KG1 (cell line): ENCODE data around the gene MYNN.

ENCODE experiments used
- DNase-seq: peaks from one replicate; lab custom pipeline; 2025; lab: John Stamatoyannopoulos, UW

The MYNN gene

DNA sequence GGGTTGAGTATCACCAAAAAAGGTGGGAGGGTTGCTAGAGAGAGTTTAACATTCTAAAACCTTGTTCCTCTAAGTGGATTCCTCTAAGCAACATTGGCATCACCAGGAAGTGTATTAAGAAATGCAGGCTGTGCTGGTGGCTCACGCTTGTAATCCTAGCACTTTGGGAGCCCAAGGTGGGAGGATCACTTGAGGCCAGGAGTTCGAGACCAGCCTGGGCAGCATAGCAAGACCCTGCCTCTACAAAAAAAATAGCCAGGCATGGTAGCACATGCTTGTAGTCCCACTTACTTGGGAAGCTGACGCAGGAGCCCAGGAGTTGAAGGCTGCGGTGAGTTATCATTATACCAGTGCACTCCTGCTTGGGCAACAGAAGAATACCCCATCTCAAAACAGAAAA lies 4.6 kb downstream of the MYNN start:
- no peak for DNase-seq

DNA sequence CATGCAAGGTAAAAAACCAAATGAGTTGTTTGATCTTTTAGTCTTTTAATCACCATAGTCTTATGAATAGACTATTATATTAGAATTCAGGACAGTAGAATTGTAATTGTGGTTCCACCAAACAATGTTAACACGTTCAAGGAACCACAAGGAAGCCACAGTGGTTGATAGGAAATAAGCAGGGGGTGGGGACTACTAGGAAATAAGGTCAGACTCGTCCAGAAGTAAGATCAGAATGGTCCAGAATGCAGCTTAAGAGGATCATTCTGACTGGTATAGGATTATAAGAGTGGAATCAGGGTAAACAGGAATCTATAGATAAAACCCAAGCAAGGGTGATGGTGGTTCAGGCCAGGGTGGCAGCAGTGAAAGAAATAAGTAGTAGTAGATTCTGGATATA lies 7.5 kb downstream of the MYNN start:
- no peak for DNase-seq

- no peak for DNase-seq
Measured at GRCh38 chr3:169781209-169781855, 8.1 kb downstream of the MYNN start.

DNA sequence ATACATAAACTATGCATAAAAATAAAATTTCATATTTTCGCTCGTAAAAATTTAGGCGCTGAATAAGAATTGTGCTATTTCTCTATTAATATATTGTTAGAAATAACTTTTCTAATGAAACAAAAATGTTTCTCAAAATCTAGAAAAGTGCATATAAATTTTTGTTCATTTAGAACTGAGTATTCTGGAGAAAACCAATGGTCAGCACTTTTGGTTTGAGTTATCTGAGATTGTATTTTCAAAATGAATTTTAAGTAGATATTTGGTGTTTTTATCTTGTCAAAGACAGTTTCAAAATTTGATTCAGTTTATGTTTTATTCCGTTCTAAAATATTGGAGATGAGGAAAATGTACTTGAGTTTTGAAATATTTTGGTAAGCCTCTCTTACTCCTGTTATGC lies 13.9 kb downstream of the MYNN start:
- DNase-seq: no peak

DNA sequence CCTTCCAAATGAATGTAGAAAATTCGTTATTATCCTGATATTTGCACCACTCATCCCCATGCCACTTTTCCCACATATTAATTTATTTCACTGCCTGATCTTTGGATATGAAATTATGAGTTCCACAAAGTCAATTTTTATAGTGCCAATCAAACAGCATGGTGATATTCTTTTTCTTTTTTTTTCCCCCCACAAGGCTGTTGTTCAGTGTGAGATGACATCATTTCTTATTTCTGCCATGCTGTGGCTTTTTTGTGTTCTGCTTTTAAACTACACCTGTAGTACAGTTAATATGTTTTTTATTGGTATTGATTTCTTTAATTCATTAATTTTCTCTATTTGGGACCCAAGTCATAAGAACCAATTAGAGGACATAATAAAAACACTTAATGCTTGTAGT lies 14.6 kb downstream of the MYNN start:
- no peak for DNase-seq

- no peak for DNase-seq
Measured at GRCh38 chr3:169790219-169790618, 17.0 kb downstream of the MYNN start.

DNA sequence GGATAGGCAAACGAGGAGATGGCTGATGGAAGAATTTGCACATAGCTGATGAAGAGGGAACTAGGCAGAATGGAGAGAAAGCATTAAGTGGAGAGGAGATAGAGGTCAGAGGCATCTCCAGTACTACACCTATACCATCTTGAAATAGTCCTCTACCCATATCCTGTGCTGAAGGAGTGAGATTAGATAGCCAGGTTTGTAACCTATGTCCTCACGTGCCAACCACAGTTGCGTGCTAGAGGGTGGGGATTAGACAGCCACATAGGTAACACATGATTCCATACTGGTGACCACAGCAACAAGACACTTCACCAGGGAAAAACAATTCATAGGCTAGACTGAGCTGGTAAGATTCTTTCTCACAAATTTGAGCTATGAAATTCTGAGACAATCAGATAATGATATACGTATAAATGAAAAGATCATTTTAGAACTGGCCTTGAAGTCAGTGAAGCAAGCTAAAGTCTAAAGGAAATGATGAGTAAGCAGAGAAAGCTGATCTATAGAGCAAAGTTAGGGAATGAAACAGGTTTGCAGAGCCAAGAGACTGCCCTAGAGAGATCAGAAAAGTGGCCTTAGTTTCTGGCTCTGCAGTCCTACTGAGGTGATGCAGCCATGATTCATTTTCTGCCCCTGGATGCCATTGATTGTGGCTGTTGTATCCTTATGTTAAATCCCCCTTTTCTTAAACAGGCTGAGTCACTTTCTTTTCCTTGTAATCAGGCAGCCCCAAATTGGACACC lies 17.7 kb downstream of the MYNN start:
- no peak for DNase-seq

GRCh38 chr3:169792359-169792758 lies 19.2 kb downstream of the MYNN start:
- no peak for DNase-seq

- DNase-seq: no peak
Measured at GRCh38 chr3:169804681-169805080, 31.5 kb downstream of the MYNN start.

GRCh38 chr3:169809230-169809795 lies 36.1 kb downstream of the MYNN start:
- DNase-seq: no peak

DNA sequence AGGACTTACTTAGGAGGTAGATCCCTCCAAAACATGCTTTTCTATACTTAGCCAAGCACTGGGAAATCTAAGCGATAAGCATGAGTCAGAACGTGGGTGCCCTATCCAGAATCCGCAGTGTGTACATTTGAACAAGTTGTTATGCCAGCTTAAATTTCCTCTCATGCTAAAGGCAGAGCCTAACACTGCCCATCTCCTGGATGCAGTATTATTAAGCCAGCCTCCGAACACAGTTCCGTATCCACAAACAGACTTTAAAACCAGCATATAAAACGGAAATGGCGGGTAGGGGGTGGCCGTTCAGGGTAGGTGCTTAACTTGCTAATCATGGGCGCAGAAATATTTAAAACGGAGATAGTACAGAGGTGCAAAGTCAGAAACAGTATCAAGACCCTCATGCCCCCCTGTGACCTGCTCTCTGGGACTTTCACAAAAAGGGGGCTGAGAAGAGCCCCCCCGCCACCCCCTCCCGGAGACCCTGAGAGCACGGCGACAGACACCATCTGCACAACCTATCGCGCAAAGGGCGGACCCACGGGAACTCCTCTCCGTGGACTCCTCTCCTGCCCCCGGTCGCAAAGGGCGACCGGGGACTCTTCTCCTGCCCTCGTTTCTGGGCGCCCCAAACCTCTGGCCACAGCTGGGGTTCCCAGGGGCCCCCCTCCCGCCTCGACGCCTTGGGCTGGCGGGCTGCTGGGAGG lies 38.6 kb downstream of the MYNN start:
- no peak for DNase-seq

DNA sequence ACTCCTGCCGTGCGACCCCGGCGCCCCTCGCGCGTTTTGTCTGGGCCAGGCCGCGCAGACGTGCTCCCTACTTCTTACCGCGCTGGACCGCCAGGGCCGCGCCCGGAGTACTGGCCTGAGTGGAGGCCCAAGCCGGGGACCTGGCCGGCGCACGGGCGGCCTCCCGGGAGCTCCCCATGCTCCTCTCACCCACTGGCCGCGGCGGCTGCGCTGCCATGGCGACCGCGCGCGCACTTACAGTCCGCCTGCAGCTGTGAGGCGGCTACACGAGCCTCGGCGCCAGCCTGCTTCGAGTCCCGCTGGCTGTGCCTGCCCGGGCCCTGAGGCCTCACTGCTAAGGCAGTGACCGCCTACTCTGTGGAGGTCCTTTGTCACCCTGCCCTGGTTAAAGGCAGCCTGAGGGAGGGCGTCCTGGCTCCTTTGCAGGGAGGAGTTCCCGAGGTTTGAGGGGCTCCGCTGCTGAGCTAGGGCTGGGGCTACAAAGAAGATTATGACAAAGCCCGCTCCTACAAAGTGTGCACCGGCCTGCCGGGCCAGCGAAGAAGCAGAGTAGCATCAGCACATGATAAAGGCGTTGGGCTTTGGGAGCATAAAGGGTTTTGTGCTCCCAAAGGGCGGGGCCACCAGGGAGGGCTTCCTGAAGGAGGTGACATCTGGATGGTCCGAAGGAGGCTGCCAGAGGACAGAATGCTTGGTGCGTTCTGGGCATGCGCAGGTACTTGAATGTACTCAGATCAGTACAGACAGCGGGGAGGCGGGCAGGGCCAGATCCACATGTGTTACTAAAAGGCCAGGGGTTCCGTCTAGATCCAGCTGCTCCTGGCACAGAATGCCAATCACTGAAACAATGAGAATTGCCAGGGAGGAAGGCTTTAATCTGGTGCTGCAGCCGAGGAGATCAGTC lies 39.4 kb downstream of the MYNN start, which contains the start of the genes LRRC34 and LRRIQ4:
Gene LRRC34 (minus strand): TSS at position 573 of the 904 bp plus-strand sequence. CDS start 356 bp downstream, at position 217.
Gene LRRIQ4 (plus strand): TSS at position 539 of the 904 bp plus-strand sequence. CDS start 9,052 bp downstream, outside the sequence.
- DNase-seq: no peak

DNA sequence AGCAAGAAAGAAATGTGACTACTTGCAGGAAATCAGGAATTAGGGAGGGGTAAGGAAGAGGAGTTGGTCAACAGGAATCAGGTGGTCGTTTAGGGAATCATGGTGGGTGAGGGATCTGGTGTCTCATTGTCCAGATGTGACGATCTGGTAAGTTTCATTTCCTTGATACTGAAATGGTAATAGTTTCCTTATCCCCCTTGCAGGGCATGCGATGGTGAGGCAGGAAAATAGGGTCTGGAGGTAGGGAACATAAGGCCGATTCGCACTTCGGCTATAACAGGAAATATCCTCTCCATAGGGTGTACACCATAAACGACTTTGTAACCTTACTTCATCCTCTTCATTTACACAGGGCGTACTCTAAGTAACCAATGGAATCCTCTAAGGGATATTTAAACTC lies 40.1 kb downstream of the MYNN start:
- no peak for DNase-seq

DNA sequence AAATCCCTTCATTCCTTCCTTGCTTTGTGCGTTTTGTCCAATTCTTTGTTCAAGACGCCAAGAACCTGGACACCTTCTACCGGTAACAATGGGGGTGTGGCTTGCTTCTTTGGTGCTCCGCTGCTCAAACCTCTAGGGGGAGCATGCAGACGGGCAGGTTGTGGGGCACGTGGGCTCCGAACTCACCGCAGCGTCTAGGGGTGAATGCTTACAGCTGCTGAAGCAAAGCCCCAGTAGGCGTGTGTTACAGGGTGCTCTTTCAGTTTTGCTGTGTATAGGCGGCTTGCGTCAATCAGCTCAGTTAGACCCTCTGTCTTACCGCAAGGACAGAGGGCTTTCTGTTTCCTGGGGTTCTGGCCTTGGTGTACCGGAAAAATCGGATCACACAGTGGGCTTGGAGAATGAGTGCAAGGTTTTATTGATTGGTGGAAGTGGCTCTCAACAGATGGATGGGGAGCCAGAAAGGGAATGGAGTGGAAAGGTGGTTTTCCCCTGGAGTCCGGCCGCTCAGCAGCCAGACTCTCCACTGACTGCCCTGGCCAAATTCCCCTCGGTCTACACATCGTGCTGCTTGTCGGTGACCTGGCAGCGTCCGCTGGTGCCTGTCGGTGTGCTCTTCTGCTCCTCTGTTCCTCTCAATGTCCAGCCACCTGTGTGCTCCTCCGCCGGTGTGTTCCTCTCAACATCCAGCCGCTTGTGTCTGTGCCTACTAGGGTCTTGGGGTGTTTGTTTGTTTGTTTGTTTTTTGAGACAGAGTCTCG lies 40.7 kb downstream of the MYNN start:
- DNase-seq: no peak

GRCh38 chr3:169815590-169816150 lies 42.5 kb downstream of the MYNN start:
- no peak for DNase-seq

- DNase-seq: no peak
Measured at GRCh38 chr3:169818316-169818715, 45.1 kb downstream of the MYNN start.

GRCh38 chr3:169822091-169822490 lies 48.9 kb downstream of the MYNN start:
- DNase-seq: no peak

DNA sequence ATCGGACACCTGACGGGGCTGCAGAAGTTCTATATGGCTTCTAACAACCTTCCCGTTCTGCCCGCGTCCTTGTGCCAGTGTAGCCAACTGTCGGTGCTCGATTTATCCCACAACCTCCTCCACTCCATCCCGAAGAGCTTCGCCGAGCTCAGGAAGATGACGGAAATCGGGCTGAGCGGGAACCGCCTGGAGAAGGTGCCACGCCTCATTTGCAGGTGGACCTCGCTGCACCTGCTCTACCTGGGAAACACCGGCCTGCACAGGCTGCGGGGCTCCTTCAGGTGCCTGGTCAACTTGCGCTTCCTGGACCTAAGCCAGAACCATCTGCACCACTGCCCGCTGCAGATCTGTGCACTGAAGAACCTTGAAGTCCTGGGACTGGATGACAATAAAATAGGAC lies 49.3 kb downstream of the MYNN start:
- no peak for DNase-seq

- no peak for DNase-seq
Measured at GRCh38 chr3:169822983-169823382, 49.8 kb downstream of the MYNN start.

DNA sequence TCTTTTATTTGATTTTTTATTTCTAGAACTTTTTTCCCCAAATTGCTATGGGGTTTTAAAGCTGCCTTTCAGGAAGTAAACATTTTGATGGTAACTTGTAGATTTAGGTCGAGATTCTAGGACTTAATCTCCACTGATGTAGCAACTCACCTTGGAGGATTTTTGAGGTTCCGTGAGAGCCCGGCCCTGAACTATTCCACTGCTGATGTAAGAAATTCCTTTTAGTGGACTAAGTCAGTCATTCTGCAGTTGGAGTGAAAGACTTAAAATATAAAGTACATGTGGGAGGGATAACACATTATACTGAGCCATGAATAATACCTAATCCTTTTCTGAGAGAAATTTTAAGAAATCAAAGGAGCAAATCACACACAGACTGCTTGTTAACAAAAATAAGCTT lies 52.1 kb downstream of the MYNN start:
- DNase-seq: no peak
